ENCODE results near the gene OXGR1. TPM values are rescaled to one million over a fixed set of nuclear protein-coding genes. Genes with fewer than 3 reads are reported as not detected.

The OXGR1 gene
- polyA plus RNA-seq, 1 experiment, result not detected

GRCh38 chr13:96948127-96948526 lies 46.1 kb downstream of the OXGR1 start:
- Histone ChIP-seq H3K27me3 (ENCODE audit: control insufficient read depth, insufficient read depth, low read length) (no peaks in the 10 kb centered on the region), H3K4me3 (ENCODE audit: low read depth, low read length) (no peak overlapping the region), H3K36me3 (ENCODE audit: control insufficient read depth, insufficient read depth, low read length) (no peaks in the 10 kb centered on the region)
- DNase-seq (ENCODE audit: low read depth), result no peak
- ChIA-PET POLR2A (no interaction called here), CTCF (interaction anchor here (1.1 kb wide), 1 partner anchor 19 kb away, joined by 3 read pairs; no protein-coding TSS in a partner anchor)
- no peak for TF ChIP-seq CTCF (IDR thresholded peaks at IDR 0.05; ENCODE audit: insufficient read depth, low read depth, low read length)

GRCh38 chr13:96947343-96947910 lies 46.8 kb downstream of the OXGR1 start:
- no peak for DNase-seq (ENCODE audit: low read depth)
- no peak for TF ChIP-seq CTCF (IDR thresholded peaks at IDR 0.05; ENCODE audit: insufficient read depth, low read depth, low read length)
- ChIA-PET POLR2A (no interaction called here), CTCF (interaction anchor here (1.1 kb wide), 1 partner anchor 20 kb away, joined by 3 read pairs; no protein-coding TSS in a partner anchor)
- Histone ChIP-seq H3K4me3 (ENCODE audit: low read depth, low read length) (no peak overlapping the region), H3K36me3 (ENCODE audit: control insufficient read depth, insufficient read depth, low read length) (no peaks in the 10 kb centered on the region), H3K27me3 (ENCODE audit: control insufficient read depth, insufficient read depth, low read length) (no peaks in the 10 kb centered on the region)

- Histone ChIP-seq H3K27me3 (ENCODE audit: control insufficient read depth, insufficient read depth, low read length) (no peaks in the 10 kb centered on the region), H3K36me3 (ENCODE audit: control insufficient read depth, insufficient read depth, low read length) (no peaks in the 10 kb centered on the region), H3K4me3 (ENCODE audit: low read depth, low read length) (no peak overlapping the region)
- no peak for TF ChIP-seq CTCF (IDR thresholded peaks at IDR 0.05; ENCODE audit: insufficient read depth, low read depth, low read length)
- ChIA-PET CTCF (no interaction called here), POLR2A (no interaction called here)
- DNase-seq (ENCODE audit: low read depth), result no peak
These were observed 47.5 kb downstream of the OXGR1 start for GRCh38 chr13:96946709-96947311.

- ChIA-PET CTCF (interaction anchor here (1.3 kb wide), 1 partner anchor 17 kb away, joined by 3 read pairs; no protein-coding TSS in a partner anchor), POLR2A (no interaction called here)
- Histone ChIP-seq H3K27me3 (ENCODE audit: control insufficient read depth, insufficient read depth, low read length) (no peaks in the 10 kb centered on the region), H3K36me3 (ENCODE audit: control insufficient read depth, insufficient read depth, low read length) (no peaks in the 10 kb centered on the region), H3K4me3 (ENCODE audit: low read depth, low read length) (no peak overlapping the region)
- DNase-seq (ENCODE audit: low read depth), result no peak
- TF ChIP-seq CTCF (IDR thresholded peaks at IDR 0.05; ENCODE audit: insufficient read depth, low read depth, low read length), result no peak
These were observed 53.3 kb downstream of the OXGR1 start for GRCh38 chr13:96940961-96941360.

- TF ChIP-seq CTCF (IDR thresholded peaks at IDR 0.05; ENCODE audit: insufficient read depth, low read depth, low read length), result no peak
- no peak for DNase-seq (ENCODE audit: low read depth)
- Histone ChIP-seq H3K27me3 (ENCODE audit: control insufficient read depth, insufficient read depth, low read length) (no peaks in the 10 kb centered on the region), H3K36me3 (ENCODE audit: control insufficient read depth, insufficient read depth, low read length) (no peaks in the 10 kb centered on the region), H3K4me3 (ENCODE audit: low read depth, low read length) (no peak overlapping the region)
- ChIA-PET CTCF (no interaction called here), POLR2A (no interaction called here)
These were observed 58.4 kb downstream of the OXGR1 start for GRCh38 chr13:96935901-96936300.

Small RNA genes within 50 kb of the gene (small RNA-seq; reads per million reads assigned to genes)
- gene RN7SKP7 (ENCODE audit: insufficient read length, low read depth, low replicate concordance), result not detected

Other genes with a start within 250 kb of the OXGR1 start
- gene MBNL2, start 227.9 kb upstream of the OXGR1 start, polyA plus RNA-seq (2011; rRNA removed), result 27.4 and 45.5 TPM in 2 replicates

Data from BJ (cell line).